Activated naive CD4-positive, alpha-beta T cell treated with anti-CD3 and anti-CD28 coated beads, Interleukin-2, amount 50 U/mL, for 24 hours (primary cell): ENCODE data around the gene LTC4S.
"Not testable (repeated sequence)": the region's sequence is repeated elsewhere in the genome, so short reads cannot be mapped to it uniquely, and the experiment has no call there.

Experiments used
- H3K27ac Mint-ChIP-seq: one replicate; pipeline ENCODE4 v1.8.0; 2021; ENCODE audit warnings: mild to moderate bottlenecking, mixed read lengths
- H3K27me3 Mint-ChIP-seq: one replicate; pipeline ENCODE4 v1.8.0; 2021; ENCODE audit warnings: mixed read lengths
- H3K36me3 Mint-ChIP-seq: one replicate; pipeline ENCODE4 v1.8.0; 2021; ENCODE audit warnings: mixed read lengths
- H3K4me1 Mint-ChIP-seq: one replicate; pipeline ENCODE4 v1.8.0; 2021; ENCODE audit warnings: mixed read lengths
- H3K4me3 Mint-ChIP-seq: one replicate; pipeline ENCODE4 v1.8.0; 2021; ENCODE audit warnings: mild to moderate bottlenecking, mixed read lengths
- H3K9me3 Mint-ChIP-seq: one replicate; pipeline ENCODE4 v1.8.0; 2021; ENCODE audit warnings: mixed read lengths

The LTC4S gene

DNA sequence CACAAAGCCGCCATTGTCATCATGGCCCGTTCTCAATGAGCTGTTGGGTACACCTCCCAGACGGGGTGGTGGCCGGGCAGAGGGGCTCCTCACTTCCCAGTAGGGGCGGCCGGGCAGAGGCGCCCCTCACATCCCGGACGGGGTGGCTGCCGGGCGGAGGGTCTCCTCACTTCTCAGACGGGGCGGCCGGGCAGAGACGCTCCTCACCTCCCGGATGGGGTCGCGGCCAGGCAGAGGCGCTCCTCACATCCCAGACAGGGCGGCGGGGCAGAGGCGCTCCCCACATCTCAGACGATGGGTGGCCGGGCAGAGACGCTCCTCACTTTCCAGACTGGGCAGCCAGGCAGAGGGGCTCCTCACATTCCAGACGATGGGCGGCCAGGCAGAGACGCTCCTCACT, 41.1 kb downstream of the LTC4S start:
- H3K9me3 Mint-ChIP-seq, H3K27me3 Mint-ChIP-seq, H3K27ac Mint-ChIP-seq, H3K4me3 Mint-ChIP-seq: not testable (repeated sequence)
- H3K36me3 Mint-ChIP-seq: peaks cover 23% of the 10 kb centered on the region
- peaks cover 21% of the 10 kb centered on the region for H3K4me1 Mint-ChIP-seq

DNA sequence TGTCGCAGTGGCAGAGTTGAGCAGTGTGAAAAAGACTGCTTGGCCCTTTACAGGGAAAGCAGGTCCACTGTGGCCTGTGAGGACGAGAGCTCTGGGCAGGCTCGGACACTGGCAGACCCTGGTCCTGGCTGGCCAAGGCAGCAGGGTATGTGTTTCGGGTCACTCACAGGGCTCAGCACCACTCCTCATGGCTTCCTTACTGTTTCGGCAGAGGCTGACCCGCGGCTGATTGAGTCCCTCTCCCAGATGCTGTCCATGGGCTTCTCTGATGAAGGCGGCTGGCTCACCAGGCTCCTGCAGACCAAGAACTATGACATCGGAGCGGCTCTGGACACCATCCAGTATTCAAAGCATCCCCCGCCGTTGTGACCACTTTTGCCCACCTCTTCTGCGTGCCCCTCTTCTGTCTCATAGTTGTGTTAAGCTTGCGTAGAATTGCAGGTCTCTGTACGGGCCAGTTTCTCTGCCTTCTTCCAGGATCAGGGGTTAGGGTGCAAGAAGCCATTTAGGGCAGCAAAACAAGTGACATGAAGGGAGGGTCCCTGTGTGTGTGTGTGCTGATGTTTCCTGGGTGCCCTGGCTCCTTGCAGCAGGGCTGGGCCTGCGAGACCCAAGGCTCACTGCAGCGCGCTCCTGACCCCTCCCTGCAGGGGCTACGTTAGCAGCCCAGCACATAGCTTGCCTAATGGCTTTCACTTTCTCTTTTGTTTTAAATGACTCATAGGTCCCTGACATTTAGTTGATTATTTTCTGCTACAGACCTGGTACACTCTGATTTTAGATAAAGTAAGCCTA, 42.6 kb downstream of the LTC4S start:
- peaks cover 19% of the 10 kb centered on the region for H3K36me3 Mint-ChIP-seq

DNA sequence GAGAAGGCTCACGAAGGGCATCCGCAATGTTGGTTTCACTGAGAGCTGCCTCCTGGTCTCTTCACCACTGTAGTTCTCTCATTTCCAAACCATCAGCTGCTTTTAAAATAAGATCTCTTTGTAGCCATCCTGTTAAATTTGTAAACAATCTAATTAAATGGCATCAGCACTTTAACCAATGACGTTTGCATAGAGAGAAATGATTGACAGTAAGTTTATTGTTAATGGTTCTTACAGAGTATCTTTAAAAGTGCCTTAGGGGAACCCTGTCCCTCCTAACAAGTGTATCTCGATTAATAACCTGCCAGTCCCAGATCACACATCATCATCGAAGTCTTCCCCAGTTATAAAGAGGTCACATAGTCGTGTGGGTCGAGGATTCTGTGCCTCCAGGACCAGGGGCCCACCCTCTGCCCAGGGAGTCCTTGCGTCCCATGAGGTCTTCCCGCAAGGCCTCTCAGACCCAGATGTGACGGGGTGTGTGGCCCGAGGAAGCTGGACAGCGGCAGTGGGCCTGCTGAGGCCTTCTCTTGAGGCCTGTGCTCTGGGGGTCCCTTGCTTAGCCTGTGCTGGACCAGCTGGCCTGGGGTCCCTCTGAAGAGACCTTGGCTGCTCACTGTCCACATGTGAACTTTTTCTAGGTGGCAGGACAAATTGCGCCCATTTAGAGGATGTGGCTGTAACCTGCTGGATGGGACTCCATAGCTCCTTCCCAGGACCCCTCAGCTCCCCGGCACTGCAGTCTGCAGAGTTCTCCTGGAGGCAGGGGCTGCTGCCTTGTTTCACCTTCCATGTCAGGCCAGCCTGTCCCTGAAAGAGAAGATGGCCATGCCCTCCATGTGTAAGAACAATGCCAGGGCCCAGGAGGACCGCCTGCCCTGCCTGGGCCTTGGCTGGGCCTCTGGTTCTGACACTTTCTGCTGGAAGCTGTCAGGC, 43.6 kb downstream of the LTC4S start:
- H3K27ac Mint-ChIP-seq: peak overlapping the region; percentile 90
- no peaks in the 10 kb centered on the region for H3K9me3 Mint-ChIP-seq
- H3K4me3 Mint-ChIP-seq: peak overlapping the region; percentile 8
- H3K27me3 Mint-ChIP-seq: no peaks in the 10 kb centered on the region
- H3K4me1 Mint-ChIP-seq: peaks cover 18% of the 10 kb centered on the region
- H3K36me3 Mint-ChIP-seq: peaks cover 19% of the 10 kb centered on the region

More for the DNA sequence above, 42.6 kb downstream of the LTC4S start:
- H3K4me3 Mint-ChIP-seq: peak overlapping the region; percentile 8
- no peaks in the 10 kb centered on the region for H3K27me3 Mint-ChIP-seq
- H3K4me1 Mint-ChIP-seq: peaks cover 18% of the 10 kb centered on the region
- H3K27ac Mint-ChIP-seq: peak overlapping the region; percentile 90
- no peaks in the 10 kb centered on the region for H3K9me3 Mint-ChIP-seq

DNA sequence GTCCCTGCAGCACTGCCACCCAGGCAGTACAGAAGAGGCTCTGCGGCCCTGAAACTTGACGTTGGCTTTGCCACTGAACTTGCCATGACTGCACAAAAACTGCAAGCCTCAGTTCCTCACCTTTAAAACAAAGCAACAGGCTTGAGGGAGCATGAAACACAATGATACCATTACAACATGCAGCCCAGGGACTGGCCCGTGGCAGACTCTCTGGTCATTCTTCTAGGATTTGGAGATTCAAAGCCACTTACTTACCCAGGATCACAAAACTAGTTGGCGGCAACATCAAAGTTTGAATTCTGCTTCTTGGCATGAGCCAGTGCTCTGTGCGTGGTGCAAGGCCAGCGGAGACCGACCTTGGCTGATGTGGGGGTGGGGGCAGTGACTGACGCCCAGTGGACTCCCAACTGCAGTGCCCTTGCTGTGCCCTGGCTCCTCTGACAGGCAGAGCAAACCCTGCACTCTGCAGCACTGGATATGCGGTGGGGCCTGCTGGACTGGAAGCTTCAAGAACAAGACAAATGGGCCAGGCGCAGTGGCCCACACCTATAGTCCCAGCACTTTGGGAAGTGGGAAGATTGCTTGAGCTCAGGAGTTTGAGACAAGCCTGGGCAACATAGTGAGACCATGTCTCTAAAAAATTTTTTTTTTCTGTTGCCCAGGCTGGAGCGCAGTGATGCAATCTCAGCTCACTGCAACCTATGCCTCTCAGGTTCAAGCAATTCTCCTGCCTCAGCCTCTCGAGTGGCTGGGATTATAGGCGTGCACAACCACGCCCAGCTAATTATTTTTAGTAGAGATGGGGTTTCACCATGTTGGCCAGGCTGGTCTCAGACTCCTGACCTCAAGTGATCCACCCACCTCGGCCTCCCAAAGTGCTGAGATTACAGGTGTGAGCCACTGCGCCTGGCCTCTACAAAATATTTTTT, 45.8 kb downstream of the LTC4S start:
- Mint-ChIP-seq H3K4me1 (peaks cover 18% of the 10 kb centered on the region), H3K9me3 (no peaks in the 10 kb centered on the region), H3K4me3 (no peak overlapping the region), H3K36me3 (peaks cover 11% of the 10 kb centered on the region), H3K27ac (no peak overlapping the region), H3K27me3 (no peaks in the 10 kb centered on the region)

DNA sequence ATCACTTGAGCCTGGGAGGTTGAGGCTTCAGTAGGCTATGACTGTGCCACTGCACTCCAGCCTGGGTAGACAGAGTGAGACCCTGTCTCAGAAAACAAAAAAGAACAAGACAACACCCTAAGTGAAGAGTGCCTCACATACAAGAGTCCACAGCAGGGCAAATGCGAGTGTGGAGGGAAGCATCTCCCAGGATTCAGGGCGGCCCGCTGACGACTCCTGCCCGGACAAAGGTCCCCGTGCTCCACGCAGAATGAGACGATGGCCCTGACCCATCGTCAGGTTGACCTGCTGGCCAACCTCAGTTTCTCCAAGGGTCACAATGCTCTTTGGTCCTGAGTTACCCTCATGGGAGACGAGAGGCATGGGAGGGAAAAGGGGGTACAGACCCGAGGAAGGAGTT, 46.5 kb downstream of the LTC4S start:
- Mint-ChIP-seq H3K36me3 (peaks cover 13% of the 10 kb centered on the region), H3K27ac (no peak overlapping the region), H3K27me3 (no peaks in the 10 kb centered on the region), H3K4me1 (peaks cover 18% of the 10 kb centered on the region), H3K9me3 (peaks cover 5% of the 10 kb centered on the region), H3K4me3 (no peak overlapping the region)

DNA sequence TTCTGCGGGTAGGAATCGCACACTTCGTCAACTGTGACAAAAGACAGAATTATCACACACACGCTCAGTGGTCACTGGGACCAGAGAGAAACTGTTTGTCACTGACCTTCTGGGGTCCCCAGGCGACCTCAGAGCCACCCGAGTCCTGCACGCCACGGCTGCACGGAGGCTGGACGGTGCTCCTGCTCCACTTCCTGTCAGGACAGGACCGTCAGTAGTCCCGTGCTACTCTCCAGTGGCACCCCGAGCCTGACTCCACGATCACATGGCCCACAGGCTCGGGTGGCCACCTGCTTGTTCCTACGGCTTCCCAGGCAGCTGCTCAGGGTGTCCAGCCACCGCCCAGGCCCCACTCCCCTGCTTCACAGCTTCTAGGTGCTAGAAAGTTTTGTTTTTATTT, 47.0 kb downstream of the LTC4S start:
- H3K4me1 Mint-ChIP-seq: peaks cover 16% of the 10 kb centered on the region
- no peak overlapping the region for H3K27ac Mint-ChIP-seq
- peaks cover 11% of the 10 kb centered on the region for H3K36me3 Mint-ChIP-seq
- no peaks in the 10 kb centered on the region for H3K27me3 Mint-ChIP-seq
- peaks cover 5% of the 10 kb centered on the region for H3K9me3 Mint-ChIP-seq
- H3K4me3 Mint-ChIP-seq: no peak overlapping the region

DNA sequence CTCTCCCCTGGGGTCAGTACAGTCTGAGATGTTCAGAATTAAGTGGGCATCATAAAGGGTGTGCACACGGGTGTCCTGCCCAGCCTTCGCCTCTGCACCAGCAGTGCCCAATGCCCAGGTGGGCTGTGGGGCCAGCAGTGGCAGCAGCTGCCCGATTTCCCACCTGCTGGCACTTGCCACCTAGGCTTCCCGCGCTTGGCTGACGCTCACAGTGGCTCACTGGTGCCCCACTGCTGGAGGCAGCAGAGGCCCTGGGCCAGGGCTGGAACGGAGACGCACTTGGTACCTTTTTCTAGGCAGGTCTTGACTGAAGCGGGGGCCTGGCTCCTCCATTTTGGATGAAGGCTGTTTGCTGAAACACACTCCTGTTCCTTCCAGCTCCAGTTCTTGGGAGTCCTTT, 47.8 kb downstream of the LTC4S start:
- no peak overlapping the region for H3K4me3 Mint-ChIP-seq
- peak overlapping the region; percentile 59 for H3K27ac Mint-ChIP-seq
- H3K27me3 Mint-ChIP-seq: no peaks in the 10 kb centered on the region
- H3K36me3 Mint-ChIP-seq: peaks cover 9% of the 10 kb centered on the region
- peaks cover 5% of the 10 kb centered on the region for H3K9me3 Mint-ChIP-seq
- peaks cover 7% of the 10 kb centered on the region for H3K4me1 Mint-ChIP-seq
